ENCODE results near the gene ECE1. TPM values are rescaled to one million over a fixed set of nuclear protein-coding genes. Genes with fewer than 3 reads are reported as not detected.

Gene ECE1
- total and polyA plus RNA-seq, 2 of the 8 experiments (the other 6 are each of a cell fraction or from before 2014, with no cell fraction given): 21.4 to 36.8 TPM

DNA sequence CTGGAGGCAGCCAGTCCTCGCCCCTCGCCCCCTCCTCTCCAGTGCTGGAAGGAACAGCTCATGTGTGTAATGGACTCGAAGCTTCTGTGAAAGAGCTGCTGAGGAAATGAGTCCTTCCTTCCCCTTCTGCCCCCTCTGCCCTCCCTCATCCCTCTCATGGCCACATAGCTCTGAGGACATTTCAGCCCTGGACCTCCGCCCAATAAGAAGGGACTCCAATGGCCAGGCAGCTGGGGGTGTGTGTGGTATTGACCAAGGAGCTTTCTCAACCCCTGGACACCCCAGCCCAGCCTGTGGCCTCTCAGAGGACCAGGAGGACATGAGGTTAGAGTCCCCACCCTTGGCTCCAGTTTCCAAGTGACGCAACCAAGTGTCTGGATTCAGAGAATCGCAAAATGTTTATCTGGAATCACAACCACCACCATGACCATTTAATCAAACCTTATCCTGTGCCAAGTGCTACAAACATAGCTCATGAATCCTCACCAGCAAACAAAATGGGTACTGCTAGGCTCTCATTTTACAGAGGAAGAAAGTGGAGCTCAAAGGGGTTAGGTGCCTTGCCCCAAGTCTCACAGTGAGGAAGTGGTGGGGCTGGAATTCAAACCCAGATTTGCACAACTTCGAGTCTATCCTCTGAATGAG, 47.8 kb upstream of the ECE1 start:
- Histone ChIP-seq H2BK120ac (replicated peaks; ENCODE audit: low read depth, low read length) (no peak overlapping the region), H3K27ac (ENCODE audit: low read depth, low read length) (no peak overlapping the region), H3K4me2 (ENCODE audit: insufficient read depth in 1 of 2, low read depth in 2 of 2, low read length in 2 of 2) (no peak overlapping the region), H3K4me3 (ENCODE audit: extremely low read depth in 1 of 4, insufficient read depth in 2 of 4, low read depth in 3 of 4, low read length in 4 of 4) (no peak overlapping the region), H4K5ac (ENCODE audit: insufficient read length, low read depth, low read length) (no peak overlapping the region), H3K27me3 (replicated peaks in 1 of 4; ENCODE audit: control insufficient read depth in 3 of 4, extremely low read depth in 1 of 4, insufficient read depth in 3 of 4, low read length in 3 of 4) (peaks cover 0 to 4% (median 0%) of the 10 kb centered on the region in 4 experiments; a peak in 4 of 7 replicates), H4K8ac (ENCODE audit: extremely low read depth, insufficient read depth, low read length) (no peak overlapping the region), H3K4me1 (replicated peaks in 1 of 4; ENCODE audit: control insufficient read depth in 3 of 4, insufficient read depth in 4 of 4, low read length in 3 of 4) (peaks cover 0 to 15% (median 10%) of the 10 kb centered on the region in 4 experiments; a peak in 6 of 7 replicates), H3K23ac (ENCODE audit: insufficient read length) (no peak overlapping the region), H2AK5ac (ENCODE audit: low read depth, low read length) (no peak overlapping the region), H3K14ac (ENCODE audit: insufficient read length) (no peak overlapping the region), H3K18ac (ENCODE audit: extremely low read depth, low read length) (no peak overlapping the region), H2BK5ac (ENCODE audit: low read depth, low read length) (no peak overlapping the region), H2BK15ac (ENCODE audit: low read length) (no peak overlapping the region), H2BK20ac (ENCODE audit: low read length) (no peak overlapping the region), H3K36me3 (ENCODE audit: control insufficient read depth in 2 of 4, insufficient read depth in 4 of 4, low read length in 3 of 4) (no peaks in the 10 kb centered on the region), H3K4ac (replicated peaks; ENCODE audit: insufficient read length, low read depth, low read length) (no peak overlapping the region), H4K91ac (replicated peaks; ENCODE audit: insufficient read length, low read length) (no peak overlapping the region), H3K56ac (replicated peaks; ENCODE audit: insufficient read length, low read depth, low read length) (no peak overlapping the region), H3K23me2 (ENCODE audit: low read depth, low read length) (no peaks in the 10 kb centered on the region), H2BK12ac (ENCODE audit: low read depth, low read length) (no peak overlapping the region), H4K20me1 (replicated peaks in 1 of 2; ENCODE audit: control insufficient read depth in 1 of 2, insufficient read depth in 2 of 2, low read length in 2 of 2) (peaks cover 9 to 24% of the 10 kb centered on the region in 2 experiments), H3K79me2 (ENCODE audit: control insufficient read depth in 1 of 2, insufficient read depth in 2 of 2, low read length in 2 of 2) (peaks cover 0 to 13% of the 10 kb centered on the region in 2 experiments; a peak in 1 of 4 replicates), H2AFZ (ENCODE audit: low read length) (no peak overlapping the region), H3K79me1 (ENCODE audit: low read depth, low read length) (peaks cover 6% of the 10 kb centered on the region; the same call in 1 of the 2 replicates), H3K9ac (replicated peaks in 1 of 4; ENCODE audit: extremely low read depth in 1 of 4, low read depth in 3 of 4, low read length in 3 of 4) (no peak overlapping the region; a peak in 1 of 7 replicates), H3K9me3 (ENCODE audit: insufficient read depth in 2 of 2, low read depth in 1 of 2, low read length in 1 of 2) (no peaks in the 10 kb centered on the region)
- DNase-seq (ENCODE audit: low read depth in 1 of 2, low spot score in 2 of 2): no peak
- no peak for TF ChIP-seq GABPA (IDR thresholded peaks at IDR 0.05; ENCODE audit: borderline replicate concordance, insufficient read depth, low read length)
- TF ChIP-seq CBX5 (IDR thresholded peaks at IDR 0.05; ENCODE audit: low read depth, low read length): no peak
- TF ChIP-seq SRF (IDR thresholded peaks at IDR 0.05; ENCODE audit: low read depth, low read length): no peak
- TF ChIP-seq, protein P1, sequence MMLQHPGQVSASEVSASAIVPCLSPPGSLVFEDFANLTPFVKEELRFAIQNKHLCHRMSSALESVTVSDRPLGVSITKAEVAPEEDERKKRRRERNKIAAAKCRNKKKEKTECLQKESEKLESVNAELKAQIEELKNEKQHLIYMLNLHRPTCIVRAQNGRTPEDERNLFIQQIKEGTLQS (IDR thresholded peaks at IDR 0.05; ENCODE audit: insufficient read depth, low read depth, low read length): no peak
- TF ChIP-seq NANOG (IDR thresholded peaks at IDR 0.05; ENCODE audit: insufficient read depth, low read depth, low read length, poor library complexity, severe bottlenecking): no peak
- no peak for TF ChIP-seq JUND (IDR thresholded peaks at IDR 0.05; ENCODE audit: low read length)
- TF ChIP-seq SP2 (IDR thresholded peaks at IDR 0.05; ENCODE audit: low read length): no peak
- TF ChIP-seq ZNF274 (IDR thresholded peaks at IDR 0.05; ENCODE audit: borderline replicate concordance, extremely low read depth, low read length): no peak
- TF ChIP-seq EGR1 (IDR thresholded peaks at IDR 0.05; ENCODE audit: borderline replicate concordance, low read depth, low read length): no peak
- no peak for FAIRE-seq
- POLR2A ChIA-PET (ENCODE audit: partially characterized antibody): interaction anchor here (0.7 to 1.6 kb wide), 3 partner anchors 7 to 75 kb away, joined by 3 to 4 read pairs (median 3); no protein-coding TSS in a partner anchor
- CTCF ChIA-PET (ENCODE audit: partially characterized antibody): interaction anchor here (0.7 to 12.5 kb wide), 16 partner anchors 10 to 202 kb away, joined by 3 to 168 read pairs (median 8); no protein-coding TSS in a partner anchor
- WGBS, 2 experiments (ENCODE audit: extremely low coverage in 1 of 2, insufficient coverage in 1 of 2, insufficient read length in 1 of 2, insufficient replicate concordance in 2 of 2, low coverage in 1 of 2, low lambda C conversion rate in 2 of 2, missing lambda C conversion rate in 1 of 2): 89% methylated on average over 7 of the region's 7 CpGs; no CpG with 5 or more reads in 1 of the 2 experiments
